Upper lobe of left lung (tissue), 4 donors: Measurements from ENCODE around the gene RPL31.

ENCODE experiments used
- EP300 ChIP-seq, 4 donors: sonication (generic); formaldehyde crosslinking; IDR thresholded peaks; one replicate each; pipeline ENCODE4 v1.5.1; 2017; ENCODE audit warnings: antibody characterized with exemption in 4 of 4, control low read depth in 2 of 4
- POLR2A ChIP-seq, 4 donors: fragments of 450-650 bp; IDR thresholded peaks; one replicate each; pipeline ENCODE4 v1.5.1; 2016 to 2017; ENCODE audit warnings: antibody characterized with exemption in 4 of 4, mild to moderate bottlenecking in 2 of 4
- POLR2AphosphoS5 ChIP-seq, 2 donors: sonication (generic); formaldehyde crosslinking; IDR thresholded peaks; one replicate each; pipeline ENCODE4 v1.5.1; 2017; ENCODE audit warnings: antibody characterized with exemption in 2 of 2
- TF ChIP-seq, protein P1 (sequence below), 6 experiments: fragments of 450-650 bp in 4 of 6; fragments of 200-600 bp in 2 of 6; sonication (generic) in 2 of 6; IDR thresholded peaks; one replicate each; pipeline ENCODE4 v1.5.1; 2016 to 2019; ENCODE audit warnings: antibody characterized with exemption in 6 of 6

DNA sequence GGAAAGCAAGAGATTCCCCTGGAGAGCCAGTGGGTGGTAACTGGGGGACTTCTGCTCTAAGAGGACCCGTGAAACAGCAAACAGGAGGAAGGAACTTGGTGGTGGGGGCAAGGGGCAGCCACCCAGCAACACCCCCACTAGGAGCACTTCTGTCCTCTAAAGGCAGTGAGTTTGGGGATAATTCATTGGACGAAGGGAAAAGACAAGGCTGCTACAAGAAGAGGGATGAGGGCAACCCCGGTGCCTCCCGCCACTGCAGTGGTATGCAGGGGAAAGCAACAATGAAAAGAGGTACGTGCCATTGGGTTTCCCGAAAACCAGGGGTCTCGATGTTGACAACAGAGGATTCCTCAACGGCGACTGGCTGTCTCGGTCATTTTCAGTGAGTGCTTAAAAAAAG, 9.1 kb downstream of the RPL31 start:
- TF ChIP-seq, protein P1, sequence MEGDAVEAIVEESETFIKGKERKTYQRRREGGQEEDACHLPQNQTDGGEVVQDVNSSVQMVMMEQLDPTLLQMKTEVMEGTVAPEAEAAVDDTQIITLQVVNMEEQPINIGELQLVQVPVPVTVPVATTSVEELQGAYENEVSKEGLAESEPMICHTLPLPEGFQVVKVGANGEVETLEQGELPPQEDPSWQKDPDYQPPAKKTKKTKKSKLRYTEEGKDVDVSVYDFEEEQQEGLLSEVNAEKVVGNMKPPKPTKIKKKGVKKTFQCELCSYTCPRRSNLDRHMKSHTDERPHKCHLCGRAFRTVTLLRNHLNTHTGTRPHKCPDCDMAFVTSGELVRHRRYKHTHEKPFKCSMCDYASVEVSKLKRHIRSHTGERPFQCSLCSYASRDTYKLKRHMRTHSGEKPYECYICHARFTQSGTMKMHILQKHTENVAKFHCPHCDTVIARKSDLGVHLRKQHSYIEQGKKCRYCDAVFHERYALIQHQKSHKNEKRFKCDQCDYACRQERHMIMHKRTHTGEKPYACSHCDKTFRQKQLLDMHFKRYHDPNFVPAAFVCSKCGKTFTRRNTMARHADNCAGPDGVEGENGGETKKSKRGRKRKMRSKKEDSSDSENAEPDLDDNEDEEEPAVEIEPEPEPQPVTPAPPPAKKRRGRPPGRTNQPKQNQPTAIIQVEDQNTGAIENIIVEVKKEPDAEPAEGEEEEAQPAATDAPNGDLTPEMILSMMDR (IDR thresholded peaks at IDR 0.05), result no peak
- TF ChIP-seq POLR2A (IDR thresholded peaks at IDR 0.05), result no peak
- no peak for TF ChIP-seq EP300 (IDR thresholded peaks at IDR 0.05)
- TF ChIP-seq POLR2AphosphoS5 (IDR thresholded peaks at IDR 0.05), result no peak
